Spleen (tissue), 7 donors: Measurements from ENCODE around the gene ARF6.
"Not testable (repeated sequence)": the region's sequence is repeated elsewhere in the genome, so short reads cannot be mapped to it uniquely, and the experiment has no call there.

ENCODE experiments used
- POLR2A ChIP-seq, 3 donors: fragments of 450-650 bp; IDR thresholded peaks; one replicate each; pipeline ENCODE4 v1.5.1; 2017; ENCODE audit warnings: antibody characterized with exemption in 3 of 3, mild to moderate bottlenecking in 1 of 3
- TF ChIP-seq, protein P1 (sequence below), 11 experiments: fragments of 200-600 bp in 7 of 11; fragments of 450-650 bp in 4 of 11; sonication (generic) in 4 of 11; IDR thresholded peaks in 8 of 11; conservative IDR thresholded peaks in 3 of 11; 1 replicate in 7 of 11; 2 replicates in 4 of 11; pipeline versions ENCODE4 v1.4.0 to v1.8.0; 2016 to 2021; ENCODE audit warnings: antibody characterized with exemption in 11 of 11, inconsistent platforms in 4 of 11, mild to moderate bottlenecking in 1 of 11
- donor health status: DM: no; HTN: no; CAD: no; lungs with moderate emphysema.
- donor health status: DM: no; HTN: no; CAD: no.
- donor health status: DM: no; HTN: no; CAD: no.

DNA sequence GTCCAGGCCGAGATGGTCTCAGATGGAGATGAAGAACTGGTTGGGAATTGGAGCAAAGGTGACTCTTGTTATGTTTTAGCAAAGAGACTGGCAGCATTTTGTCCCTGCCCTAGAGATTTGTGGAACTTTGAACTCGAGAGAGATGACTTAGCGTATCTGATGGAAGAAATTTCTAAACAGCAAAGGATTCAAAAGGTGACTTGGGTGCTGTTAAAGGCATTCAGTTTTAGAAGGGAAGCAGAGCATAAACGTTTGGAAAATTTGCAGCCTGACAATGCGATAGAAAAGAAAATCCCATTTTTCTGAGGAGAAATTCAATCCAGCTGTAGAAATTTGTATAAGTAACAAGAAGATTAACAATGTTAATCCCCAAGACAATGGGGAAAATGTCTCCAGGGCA lies 44.0 kb downstream of the ARF6 start:
- TF ChIP-seq, protein P1, sequence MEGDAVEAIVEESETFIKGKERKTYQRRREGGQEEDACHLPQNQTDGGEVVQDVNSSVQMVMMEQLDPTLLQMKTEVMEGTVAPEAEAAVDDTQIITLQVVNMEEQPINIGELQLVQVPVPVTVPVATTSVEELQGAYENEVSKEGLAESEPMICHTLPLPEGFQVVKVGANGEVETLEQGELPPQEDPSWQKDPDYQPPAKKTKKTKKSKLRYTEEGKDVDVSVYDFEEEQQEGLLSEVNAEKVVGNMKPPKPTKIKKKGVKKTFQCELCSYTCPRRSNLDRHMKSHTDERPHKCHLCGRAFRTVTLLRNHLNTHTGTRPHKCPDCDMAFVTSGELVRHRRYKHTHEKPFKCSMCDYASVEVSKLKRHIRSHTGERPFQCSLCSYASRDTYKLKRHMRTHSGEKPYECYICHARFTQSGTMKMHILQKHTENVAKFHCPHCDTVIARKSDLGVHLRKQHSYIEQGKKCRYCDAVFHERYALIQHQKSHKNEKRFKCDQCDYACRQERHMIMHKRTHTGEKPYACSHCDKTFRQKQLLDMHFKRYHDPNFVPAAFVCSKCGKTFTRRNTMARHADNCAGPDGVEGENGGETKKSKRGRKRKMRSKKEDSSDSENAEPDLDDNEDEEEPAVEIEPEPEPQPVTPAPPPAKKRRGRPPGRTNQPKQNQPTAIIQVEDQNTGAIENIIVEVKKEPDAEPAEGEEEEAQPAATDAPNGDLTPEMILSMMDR (IDR thresholded peaks at IDR 0.05 in 8 of 11, conservative IDR thresholded peaks at IDR 0.05 in 3 of 11): not testable (repeated sequence)
- TF ChIP-seq POLR2A (IDR thresholded peaks at IDR 0.05): not testable (repeated sequence)
